Measurements from ENCODE around the gene RPTOR.

DNA sequence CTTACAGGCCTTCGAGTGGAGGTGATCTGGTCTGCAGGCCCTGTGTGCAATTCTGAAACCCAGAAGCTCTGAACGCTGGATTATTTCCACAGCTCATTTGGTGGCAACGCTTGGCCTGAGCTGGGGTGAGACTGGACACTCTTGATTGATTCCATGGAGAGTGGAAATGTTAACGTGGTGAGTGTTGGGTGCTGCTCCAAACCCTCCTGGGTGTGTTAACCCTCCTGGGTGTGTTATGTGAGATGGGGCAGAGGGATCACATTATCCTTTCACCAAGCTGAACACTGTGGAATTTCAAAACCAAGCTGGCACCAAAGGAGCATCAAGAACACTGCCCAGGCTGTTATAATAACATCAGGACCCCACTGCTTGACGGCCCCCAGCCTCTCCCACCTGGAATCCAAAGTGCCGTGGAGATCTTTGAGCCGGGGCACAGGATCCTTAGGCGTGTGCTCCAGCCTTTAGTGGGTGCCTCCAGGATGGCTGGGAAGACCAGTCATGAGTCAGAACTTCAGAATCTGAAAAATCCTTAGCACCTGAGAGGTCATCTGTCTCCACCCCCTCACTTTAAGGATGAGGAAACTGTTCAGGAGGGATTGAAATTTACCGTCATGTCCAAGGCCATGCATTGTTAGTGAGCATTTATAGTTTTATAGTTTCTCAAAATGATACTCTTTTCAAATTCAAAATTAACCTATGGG, 75.0 kb downstream of the RPTOR start:
- TF ChIP-seq EZH2 (IDR thresholded peaks at IDR 0.05; ENCODE audit: low read length, unreplicated experiment) (no peak), EZH2phosphoT487 (IDR thresholded peaks at IDR 0.05; ENCODE audit: borderline replicate concordance, low read length) (no peak)
- TF ChIP-seq, protein P1, sequence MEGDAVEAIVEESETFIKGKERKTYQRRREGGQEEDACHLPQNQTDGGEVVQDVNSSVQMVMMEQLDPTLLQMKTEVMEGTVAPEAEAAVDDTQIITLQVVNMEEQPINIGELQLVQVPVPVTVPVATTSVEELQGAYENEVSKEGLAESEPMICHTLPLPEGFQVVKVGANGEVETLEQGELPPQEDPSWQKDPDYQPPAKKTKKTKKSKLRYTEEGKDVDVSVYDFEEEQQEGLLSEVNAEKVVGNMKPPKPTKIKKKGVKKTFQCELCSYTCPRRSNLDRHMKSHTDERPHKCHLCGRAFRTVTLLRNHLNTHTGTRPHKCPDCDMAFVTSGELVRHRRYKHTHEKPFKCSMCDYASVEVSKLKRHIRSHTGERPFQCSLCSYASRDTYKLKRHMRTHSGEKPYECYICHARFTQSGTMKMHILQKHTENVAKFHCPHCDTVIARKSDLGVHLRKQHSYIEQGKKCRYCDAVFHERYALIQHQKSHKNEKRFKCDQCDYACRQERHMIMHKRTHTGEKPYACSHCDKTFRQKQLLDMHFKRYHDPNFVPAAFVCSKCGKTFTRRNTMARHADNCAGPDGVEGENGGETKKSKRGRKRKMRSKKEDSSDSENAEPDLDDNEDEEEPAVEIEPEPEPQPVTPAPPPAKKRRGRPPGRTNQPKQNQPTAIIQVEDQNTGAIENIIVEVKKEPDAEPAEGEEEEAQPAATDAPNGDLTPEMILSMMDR (conservative IDR thresholded peaks at IDR 0.05; ENCODE audit: low read depth, low read length) = no peak
